GM19397 (cell line): ENCODE measurements around the gene C1orf122.
A peak's percentile ranks its signal among the peaks of the same experiment; 100 is the strongest.

Experiments used
- ATAC-seq: cut with Tn5 transposase; IDR thresholded peaks from one replicate; pipeline ENCODE4 v1.9.1; 2021; ENCODE audit warnings: mild to moderate bottlenecking, moderate library complexity; ENCODE audit not compliant: unreplicated experiment

Gene C1orf122

GRCh38 chr1:37797750-37798345, 9.7 kb upstream of the C1orf122 start:
- ATAC-seq, result no peak

GRCh38 chr1:37802439-37802838, 5.2 kb upstream of the C1orf122 start:
- ATAC-seq, result no peak

- ATAC-seq, result no peak
Measured at GRCh38 chr1:37807220-37807554, 403 bp upstream of the C1orf122 start.

GRCh38 chr1:37808369-37809319, 1.1 kb downstream of the C1orf122 start:
- peak; percentile 36 for ATAC-seq

- ATAC-seq, result no peak
Measured at GRCh38 chr1:37809942-37810341, 2.4 kb downstream of the C1orf122 start.

- no peak for ATAC-seq
Measured at GRCh38 chr1:37811027-37811655, 3.6 kb downstream of the C1orf122 start.

- ATAC-seq, result no peak
Measured at GRCh38 chr1:37813529-37814145, 6.0 kb downstream of the C1orf122 start.

- ATAC-seq, result no peak
Measured at GRCh38 chr1:37814252-37814651, 6.7 kb downstream of the C1orf122 start.

- no peak for ATAC-seq
Measured at GRCh38 chr1:37817481-37817880, 9.9 kb downstream of the C1orf122 start.

- no peak for ATAC-seq
Measured at GRCh38 chr1:37821481-37821880, 13.9 kb downstream of the C1orf122 start.

- ATAC-seq, result no peak
Measured at GRCh38 chr1:37822906-37823815, 15.6 kb downstream of the C1orf122 start.

GRCh38 chr1:37824001-37824400, 16.4 kb downstream of the C1orf122 start:
- ATAC-seq, result no peak

GRCh38 chr1:37825506-37825905, 17.9 kb downstream of the C1orf122 start:
- no peak for ATAC-seq

- ATAC-seq, result no peak
Measured at GRCh38 chr1:37828410-37829074, 21.0 kb downstream of the C1orf122 start.

- no peak for ATAC-seq
Measured at GRCh38 chr1:37831109-37831508, 23.5 kb downstream of the C1orf122 start.

- no peak for ATAC-seq
Measured at GRCh38 chr1:37831809-37832208, 24.2 kb downstream of the C1orf122 start.

- no peak for ATAC-seq
Measured at GRCh38 chr1:37836788-37837187, 29.2 kb downstream of the C1orf122 start.

- ATAC-seq, result no peak
Measured at GRCh38 chr1:37839676-37840075, 32.1 kb downstream of the C1orf122 start.

- ATAC-seq, result no peak
Measured at GRCh38 chr1:37840711-37841110, 33.1 kb downstream of the C1orf122 start.

- ATAC-seq, result no peak
Measured at GRCh38 chr1:37841652-37842051, 34.1 kb downstream of the C1orf122 start.
